PFSK-1 (cell line): ENCODE measurements around the gene BCKDK.

Experiments
- FOXP2 ChIP-seq: optimal IDR thresholded peaks from 2 replicates; pipeline ENCODE3; 2011; ENCODE audit warnings: borderline replicate concordance, control low read depth, inconsistent platforms; ENCODE audit not compliant: insufficient read depth; ENCODE audit errors: extremely low read length, extremely low read depth
- POLR2AphosphoS5 ChIP-seq: IDR thresholded peaks from 2 replicates; pipeline ENCODE4 v1.6.1; 2012; ENCODE audit warnings: low read depth, mild to moderate bottlenecking, control low read depth, low read length, moderate library complexity
- SIN3A ChIP-seq: IDR thresholded peaks from 2 replicates; pipeline ENCODE4 v1.6.1; 2012; ENCODE audit warnings: mild to moderate bottlenecking, low read length, moderate library complexity, borderline replicate concordance; ENCODE audit not compliant: insufficient read depth
- TAF1 ChIP-seq: IDR thresholded peaks from 2 replicates; pipeline ENCODE4 v1.6.1; 2012; ENCODE audit warnings: low read length, control low read depth, borderline replicate concordance; ENCODE audit not compliant: insufficient read depth
- TF ChIP-seq, protein P1 (sequence below), 2 experiments: IDR thresholded peaks; 2 replicates each; pipeline versions ENCODE4 v1.6.1 to v1.8.0; 2011 to 2012; ENCODE audit warnings: low read depth in 2 of 2, low read length in 2 of 2, control low read depth in 1 of 2, inconsistent platforms in 1 of 2, mild to moderate bottlenecking in 1 of 2, moderate library complexity in 1 of 2; ENCODE audit not compliant: insufficient read depth in 1 of 2

The BCKDK gene

DNA sequence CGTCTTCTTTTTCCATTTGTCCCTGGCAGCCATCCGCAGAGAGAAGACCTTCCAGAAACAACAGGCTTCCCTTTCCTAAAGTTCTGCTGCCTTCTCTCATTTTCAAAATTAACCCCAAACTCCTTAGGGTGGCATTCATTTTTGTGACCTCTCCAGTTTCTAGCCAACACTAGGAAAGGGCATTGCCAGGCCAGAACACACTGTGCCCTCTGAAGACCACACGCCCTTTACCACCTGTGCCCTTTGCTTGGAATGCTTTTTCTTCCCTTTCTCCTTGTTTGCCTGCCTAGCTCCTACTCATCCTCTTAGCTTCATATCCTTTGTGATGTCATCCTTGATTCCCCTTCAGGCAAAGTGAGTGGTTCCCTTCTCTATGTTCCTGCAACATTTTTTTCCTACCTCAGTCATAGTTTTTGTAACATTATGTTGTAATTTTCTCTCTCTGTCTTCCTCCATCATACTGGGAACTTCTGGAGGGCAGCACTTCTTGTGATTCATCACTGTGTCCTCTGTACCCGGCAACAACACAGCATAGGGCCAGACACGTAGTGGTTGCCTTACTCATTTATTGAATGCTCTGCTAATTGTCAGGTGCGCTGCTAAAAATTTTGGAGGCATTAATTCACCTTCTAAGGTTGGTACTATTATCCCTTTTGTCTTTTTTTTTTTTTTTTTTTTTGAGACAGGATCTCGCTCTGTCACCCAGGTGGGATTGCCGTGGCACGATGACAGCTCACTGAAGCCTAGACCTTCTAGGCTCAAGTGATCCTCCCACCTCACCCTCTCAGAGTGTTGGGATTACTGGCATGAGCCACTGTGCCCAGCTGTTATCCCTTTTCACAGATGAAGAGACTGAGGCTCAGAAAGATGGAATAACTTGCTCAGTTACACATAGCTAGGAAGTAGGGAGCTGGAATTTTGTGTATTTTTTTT is 10.3 kb downstream of the BCKDK start:
- TF ChIP-seq, protein P1, sequence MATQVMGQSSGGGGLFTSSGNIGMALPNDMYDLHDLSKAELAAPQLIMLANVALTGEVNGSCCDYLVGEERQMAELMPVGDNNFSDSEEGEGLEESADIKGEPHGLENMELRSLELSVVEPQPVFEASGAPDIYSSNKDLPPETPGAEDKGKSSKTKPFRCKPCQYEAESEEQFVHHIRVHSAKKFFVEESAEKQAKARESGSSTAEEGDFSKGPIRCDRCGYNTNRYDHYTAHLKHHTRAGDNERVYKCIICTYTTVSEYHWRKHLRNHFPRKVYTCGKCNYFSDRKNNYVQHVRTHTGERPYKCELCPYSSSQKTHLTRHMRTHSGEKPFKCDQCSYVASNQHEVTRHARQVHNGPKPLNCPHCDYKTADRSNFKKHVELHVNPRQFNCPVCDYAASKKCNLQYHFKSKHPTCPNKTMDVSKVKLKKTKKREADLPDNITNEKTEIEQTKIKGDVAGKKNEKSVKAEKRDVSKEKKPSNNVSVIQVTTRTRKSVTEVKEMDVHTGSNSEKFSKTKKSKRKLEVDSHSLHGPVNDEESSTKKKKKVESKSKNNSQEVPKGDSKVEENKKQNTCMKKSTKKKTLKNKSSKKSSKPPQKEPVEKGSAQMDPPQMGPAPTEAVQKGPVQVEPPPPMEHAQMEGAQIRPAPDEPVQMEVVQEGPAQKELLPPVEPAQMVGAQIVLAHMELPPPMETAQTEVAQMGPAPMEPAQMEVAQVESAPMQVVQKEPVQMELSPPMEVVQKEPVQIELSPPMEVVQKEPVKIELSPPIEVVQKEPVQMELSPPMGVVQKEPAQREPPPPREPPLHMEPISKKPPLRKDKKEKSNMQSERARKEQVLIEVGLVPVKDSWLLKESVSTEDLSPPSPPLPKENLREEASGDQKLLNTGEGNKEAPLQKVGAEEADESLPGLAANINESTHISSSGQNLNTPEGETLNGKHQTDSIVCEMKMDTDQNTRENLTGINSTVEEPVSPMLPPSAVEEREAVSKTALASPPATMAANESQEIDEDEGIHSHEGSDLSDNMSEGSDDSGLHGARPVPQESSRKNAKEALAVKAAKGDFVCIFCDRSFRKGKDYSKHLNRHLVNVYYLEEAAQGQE (IDR thresholded peaks at IDR 0.05; ENCODE audit: insufficient read depth in 1 of 2, low read depth in 2 of 2, low read length in 2 of 2), result no peak
- TF ChIP-seq SIN3A, result no peak

DNA sequence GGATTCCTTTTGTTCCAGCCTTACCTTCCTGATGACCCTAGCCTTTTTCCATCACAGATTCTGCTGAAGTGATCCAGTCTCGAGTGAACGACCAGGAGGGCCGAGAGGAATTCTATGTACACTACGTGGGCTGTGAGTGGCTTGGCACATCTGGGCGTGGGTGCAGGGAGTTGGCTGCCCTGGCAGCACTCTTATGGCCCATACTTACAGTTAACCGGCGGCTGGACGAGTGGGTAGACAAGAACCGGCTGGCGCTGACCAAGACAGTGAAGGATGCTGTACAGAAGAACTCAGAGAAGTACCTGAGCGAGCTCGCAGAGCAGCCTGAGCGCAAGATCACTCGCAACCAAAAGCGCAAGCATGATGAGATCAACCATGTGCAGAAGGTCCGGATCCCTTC is 11.9 kb downstream of the BCKDK start:
- TF ChIP-seq POLR2AphosphoS5 (no peak), SIN3A (no peak), FOXP2 (no peak)
- TF ChIP-seq, protein P1 (IDR thresholded peaks at IDR 0.05; ENCODE audit: insufficient read depth in 1 of 2, low read depth in 2 of 2, low read length in 2 of 2), result no peak

DNA sequence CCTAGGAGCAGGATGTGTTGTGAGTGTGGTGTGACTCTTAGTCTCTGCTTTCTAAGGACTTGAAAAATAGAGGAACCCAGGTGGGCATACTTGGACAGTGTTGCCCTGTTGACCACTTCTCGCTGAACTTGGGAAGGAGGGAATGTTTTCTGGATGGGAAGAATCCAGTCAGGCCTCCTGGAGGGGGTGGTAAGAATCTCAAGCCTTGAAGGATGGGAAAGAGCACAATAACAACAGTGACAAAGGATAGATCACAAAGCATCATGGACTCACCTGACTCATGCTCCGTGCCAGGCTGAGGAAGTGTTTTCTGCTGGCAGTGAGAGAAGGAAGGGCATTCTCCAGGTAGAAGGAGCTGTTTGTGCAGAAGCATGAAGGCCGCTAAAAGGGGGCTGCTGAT is 17.7 kb downstream of the BCKDK start:
- TF ChIP-seq TAF1 (no peak), FOXP2 (no peak), POLR2AphosphoS5 (no peak), SIN3A (no peak)
- TF ChIP-seq, protein P1 (IDR thresholded peaks at IDR 0.05; ENCODE audit: insufficient read depth in 1 of 2, low read depth in 2 of 2, low read length in 2 of 2), result no peak

DNA sequence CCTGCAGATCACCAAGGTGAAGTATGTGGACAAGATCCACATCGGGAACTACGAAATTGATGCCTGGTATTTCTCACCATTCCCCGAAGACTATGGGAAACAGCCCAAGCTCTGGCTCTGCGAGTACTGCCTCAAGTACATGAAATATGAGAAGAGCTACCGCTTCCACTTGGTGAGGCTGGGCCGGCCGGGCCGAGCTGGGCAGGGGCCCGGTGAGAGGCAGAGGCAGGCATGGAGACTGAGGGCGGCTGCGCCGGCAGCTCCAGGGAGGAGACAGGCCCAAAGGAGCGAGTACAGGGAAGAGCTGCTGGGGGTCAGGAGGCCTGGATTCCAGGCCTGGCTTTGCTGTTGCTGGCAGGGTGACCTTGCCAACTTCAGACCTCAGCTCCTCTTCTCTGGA is 19.0 kb downstream of the BCKDK start:
- TF ChIP-seq POLR2AphosphoS5, result no peak

DNA sequence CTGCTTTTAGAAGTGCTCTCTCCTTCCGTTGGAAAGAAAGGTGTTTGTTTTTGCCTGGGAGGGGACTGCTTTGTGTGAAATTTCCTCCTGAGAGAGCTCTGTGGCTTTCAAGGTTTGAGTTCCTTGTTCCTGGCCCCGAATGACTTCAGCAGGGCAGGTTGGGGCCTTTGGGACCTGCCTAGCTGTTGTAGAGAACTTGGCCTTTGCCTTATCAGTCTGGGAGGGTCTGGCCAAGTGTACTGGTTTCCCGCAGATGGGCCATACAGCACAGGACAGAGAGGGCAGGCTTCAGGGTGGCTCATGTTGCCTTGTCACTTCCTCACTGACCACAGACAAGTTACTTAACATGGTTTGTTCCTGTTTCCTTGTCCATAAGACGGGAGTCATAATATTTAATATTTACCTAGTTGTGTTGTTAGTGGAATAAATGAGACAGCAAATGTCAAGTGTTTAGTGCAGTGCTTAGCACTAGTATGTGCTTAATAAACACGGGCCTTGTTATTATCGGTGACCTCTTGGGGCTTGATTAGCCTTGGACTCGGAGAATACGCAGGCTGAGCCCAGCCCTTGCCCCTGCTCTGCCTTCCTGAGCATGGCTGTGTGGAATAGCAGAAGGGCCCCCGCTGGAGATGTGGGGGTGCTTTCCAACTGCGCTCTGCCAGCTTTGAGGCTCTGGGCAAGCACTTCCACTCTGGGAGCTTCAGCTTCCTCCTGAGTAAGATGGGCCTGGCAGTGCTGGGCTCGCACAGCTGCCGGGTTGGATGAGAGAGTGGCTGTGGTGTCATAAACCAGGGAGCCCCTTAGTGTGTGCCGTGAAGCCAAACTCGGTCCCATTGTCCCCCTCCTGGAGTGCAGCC is 20.8 kb downstream of the BCKDK start:
- TF ChIP-seq SIN3A (no peak), TAF1 (no peak)

DNA sequence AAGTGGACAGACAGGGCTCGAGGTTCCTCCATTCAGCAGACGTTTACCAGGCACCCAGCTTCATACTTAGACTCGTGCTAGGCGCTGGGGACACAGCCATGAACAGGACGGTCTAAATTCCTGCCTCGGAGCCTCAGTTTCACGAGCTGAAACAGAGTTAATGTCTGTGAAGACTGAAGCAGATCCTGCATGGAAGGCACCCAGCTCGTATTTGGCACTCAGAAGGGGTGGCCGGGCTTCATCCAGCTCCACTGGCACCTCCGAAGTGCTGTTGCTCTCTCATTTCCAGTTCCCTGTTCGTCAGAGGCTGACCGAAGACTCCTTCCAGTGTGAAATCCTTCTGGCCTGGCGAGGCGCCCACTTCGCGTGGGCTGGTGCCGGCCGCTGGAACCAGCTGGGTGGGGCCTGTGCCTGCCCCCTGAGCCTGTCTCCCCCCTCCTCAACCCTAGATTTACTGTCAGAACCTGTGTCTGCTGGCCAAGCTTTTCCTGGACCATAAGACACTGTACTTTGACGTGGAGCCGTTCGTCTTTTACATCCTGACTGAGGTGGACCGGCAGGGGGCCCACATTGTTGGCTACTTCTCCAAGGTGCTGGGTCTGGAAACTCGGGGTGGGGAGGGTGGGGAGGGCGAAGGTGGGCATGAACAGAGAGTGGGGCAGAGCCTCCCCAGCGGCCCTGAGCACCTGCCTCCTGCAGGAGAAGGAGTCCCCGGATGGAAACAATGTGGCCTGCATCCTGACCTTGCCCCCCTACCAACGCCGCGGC is 21.6 kb downstream of the BCKDK start:
- TF ChIP-seq TAF1 (no peak), FOXP2 (no peak), SIN3A (no peak), POLR2AphosphoS5 (no peak)
- TF ChIP-seq, protein P1 (IDR thresholded peaks at IDR 0.05; ENCODE audit: insufficient read depth in 1 of 2, low read depth in 2 of 2, low read length in 2 of 2), result no peak
